Endothelial cell of hepatic sinusoid (primary cell): ENCODE data around the gene EIF4EBP3.
"Not testable (repeated sequence)": the region's sequence is repeated elsewhere in the genome, so short reads cannot be mapped to it uniquely, and the experiment has no call there.

Experiments used
- in situ Hi-C: cut with HindIII; loops from 2 replicates; pipeline ENCODE4 v1.10.0; 2017; ENCODE audit warnings: low sequenced_read_pairs

Gene EIF4EBP3

DNA sequence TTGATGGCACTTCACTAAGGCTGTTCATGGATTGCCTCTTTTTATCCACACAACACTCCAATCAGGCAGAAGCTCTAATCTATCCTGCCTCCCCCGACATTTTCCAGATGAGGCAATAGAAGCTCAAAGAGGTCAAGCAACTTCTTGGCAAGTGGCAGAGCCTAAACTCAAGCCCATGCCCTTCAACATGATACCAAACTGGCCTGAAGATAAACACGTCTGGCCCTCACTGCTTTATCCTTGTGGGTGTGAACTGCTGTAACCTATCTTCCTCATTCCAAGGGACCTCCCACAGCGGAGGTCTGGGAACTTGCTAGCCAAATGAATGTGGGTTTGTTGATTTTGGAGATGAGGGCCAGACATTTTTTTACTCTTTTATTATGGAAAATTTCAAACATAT, 26.7 kb downstream of the EIF4EBP3 start:
- in situ Hi-C loops, result no loop called here

- in situ Hi-C loops, result no loop called here
These were observed 27.8 kb downstream of the EIF4EBP3 start for GRCh38 chr5:140575309-140575708.

DNA sequence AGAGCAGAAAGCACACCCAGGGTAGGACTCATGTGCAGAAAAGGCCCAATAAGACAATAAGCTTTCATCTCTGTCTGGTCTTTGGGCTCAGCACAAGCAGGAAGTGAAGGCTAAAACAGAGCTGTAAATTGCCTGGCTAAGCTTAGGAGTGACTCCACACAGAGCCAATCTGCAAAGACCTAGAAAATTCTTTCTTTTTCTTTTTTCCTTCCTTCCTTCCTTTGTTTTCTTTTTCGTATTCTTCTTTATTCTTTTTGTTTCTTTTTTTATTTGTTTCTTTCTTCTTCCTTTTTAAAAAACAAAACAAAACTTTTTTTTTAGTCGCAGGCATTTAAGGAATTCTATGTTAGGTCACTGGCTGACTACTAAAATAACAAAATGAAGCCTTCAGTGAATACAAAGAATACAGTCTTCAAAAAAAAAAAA, 29.3 kb downstream of the EIF4EBP3 start:
- in situ Hi-C loops, result no loop called here

GRCh38 chr5:140579188-140579747, 31.8 kb downstream of the EIF4EBP3 start:
- in situ Hi-C loops, result not testable (repeated sequence)

DNA sequence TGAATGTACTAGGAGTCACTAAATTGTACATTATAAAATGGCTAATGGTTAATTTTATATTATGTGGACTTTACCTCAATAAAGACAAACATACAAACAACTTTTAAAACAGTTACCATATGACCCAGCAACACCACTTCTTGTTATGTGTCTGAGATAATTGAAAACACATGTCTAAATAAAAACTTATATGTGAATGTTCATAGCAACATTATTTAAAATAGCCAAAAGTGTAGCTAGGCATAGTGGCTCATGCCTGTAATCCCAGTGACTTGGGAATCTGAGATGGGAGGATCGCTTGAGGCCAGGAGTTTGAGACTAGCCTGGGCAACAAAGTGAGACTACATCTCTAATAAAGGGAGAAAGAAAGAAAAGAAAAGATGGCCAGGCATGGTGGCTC, 40.0 kb downstream of the EIF4EBP3 start:
- in situ Hi-C loops, result no loop called here

- in situ Hi-C loops, result no loop called here
These were observed 41.0 kb downstream of the EIF4EBP3 start for GRCh38 chr5:140588311-140589070.

DNA sequence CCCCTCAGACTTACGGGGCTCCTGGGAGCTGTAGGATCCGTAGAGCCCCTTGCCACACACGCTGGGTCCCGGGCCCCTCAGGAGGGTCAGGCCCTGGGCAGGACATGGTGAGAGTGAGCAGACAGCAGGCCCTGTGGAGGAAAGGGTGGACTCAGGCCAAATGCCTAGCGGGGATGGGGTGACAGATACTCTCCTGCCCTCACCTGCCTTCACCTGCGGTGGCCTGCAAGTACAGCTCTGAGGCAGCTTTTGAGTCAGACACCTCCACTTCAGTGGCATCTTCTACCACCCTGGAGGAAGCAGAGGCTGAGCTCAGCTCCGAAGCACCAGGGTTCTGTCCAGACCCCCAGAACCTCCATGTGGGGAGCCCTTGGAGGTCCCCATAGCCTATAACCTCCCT, 43.4 kb downstream of the EIF4EBP3 start:
- in situ Hi-C loops, result no loop called here

GRCh38 chr5:140591747-140592372, 44.4 kb downstream of the EIF4EBP3 start:
- in situ Hi-C loops, result no loop called here

DNA sequence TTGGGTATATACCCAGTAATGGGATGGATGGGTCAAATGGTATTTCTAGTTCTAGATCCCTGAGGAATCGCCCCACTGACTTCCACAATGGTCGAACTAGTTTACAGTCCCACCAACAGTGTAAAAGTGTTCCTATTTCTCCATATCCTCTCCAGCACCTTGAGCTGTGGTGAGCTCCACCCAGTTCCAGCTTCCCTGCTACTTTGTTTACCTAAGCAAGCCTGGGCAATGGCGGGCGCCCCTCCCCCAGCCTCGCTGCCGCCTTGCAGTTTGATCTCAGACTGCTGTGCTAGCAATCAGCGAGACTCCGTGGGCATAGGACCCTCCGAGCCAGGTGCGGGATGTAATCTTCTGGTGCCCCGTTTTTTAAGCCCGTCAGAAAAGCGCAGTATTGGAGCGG, 45.6 kb downstream of the EIF4EBP3 start:
- in situ Hi-C loops, result not testable (repeated sequence)

DNA sequence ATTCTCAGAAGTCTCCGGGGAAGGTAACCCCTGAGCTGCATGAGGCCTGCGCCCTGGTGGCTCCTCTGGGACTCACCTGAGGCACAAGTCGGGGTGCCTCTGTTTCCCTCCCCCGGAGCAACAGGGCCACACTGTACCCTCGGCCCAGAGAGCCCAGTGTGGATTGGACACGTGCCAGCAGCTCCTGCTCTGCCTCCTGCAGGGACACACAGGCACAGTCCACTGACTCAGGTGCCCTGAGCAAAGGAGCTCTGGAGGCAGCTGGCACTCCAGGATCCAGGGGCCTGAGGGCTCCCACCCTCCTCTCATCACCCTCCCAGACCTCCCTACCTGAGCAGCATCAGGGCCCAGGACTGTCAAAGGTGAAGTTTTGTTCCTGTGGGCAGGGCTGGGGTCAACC, 46.7 kb downstream of the EIF4EBP3 start:
- in situ Hi-C loops, result no loop called here

- in situ Hi-C loops, result no loop called here
These were observed 48.3 kb downstream of the EIF4EBP3 start for GRCh38 chr5:140595538-140596300.

DNA sequence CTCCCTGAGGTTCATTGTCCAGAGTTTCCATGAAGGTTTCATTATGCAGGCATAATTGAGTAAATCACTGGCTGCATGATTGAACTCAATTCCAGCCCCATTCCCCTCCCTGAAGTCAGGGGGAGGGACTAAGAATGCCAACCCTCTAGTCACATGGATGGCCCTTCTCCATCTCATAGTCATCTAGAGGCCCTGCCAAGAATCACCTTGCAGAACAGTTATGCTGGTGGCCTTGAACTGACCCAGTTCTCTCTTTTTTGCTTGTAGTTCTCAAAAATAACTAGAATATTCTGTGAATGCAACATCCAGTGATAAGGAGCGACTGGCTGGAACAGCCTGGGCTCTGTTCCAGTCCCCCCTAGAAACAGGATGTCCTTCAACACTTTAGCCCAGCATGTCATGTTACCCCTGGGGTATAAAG, 48.9 kb downstream of the EIF4EBP3 start:
- in situ Hi-C loops, result no loop called here

GRCh38 chr5:140598836-140599235, 51.4 kb downstream of the EIF4EBP3 start:
- in situ Hi-C loops, result no loop called here
